Neural cell (in vitro differentiated cells): ENCODE measurements around the gene PAIP1. TPM values are rescaled to one million over a fixed set of nuclear protein-coding genes. Genes with fewer than 3 reads are reported as not detected.

Source experiments
- H2AFZ ChIP-seq: fragments of 200-600, 300-800 bp; sonication (generic), shearing (Covaris generic); 2 replicates; pipeline ENCODE4 v1.6.0; 2014; ENCODE audit warnings: low read depth, mild to moderate bottlenecking, antibody characterized with exemption, low read length, moderate library complexity
- H3F3A ChIP-seq: fragments of 200-600 bp; shearing (Covaris generic); 2 replicates; pipeline ENCODE4 v1.6.1; 2016; ENCODE audit warnings: mild to moderate bottlenecking, moderate library complexity, mixed read lengths, antibody characterized with exemption, low read length; ENCODE audit not compliant: insufficient read depth, poor library complexity, severe bottlenecking
- H3K27ac ChIP-seq: fragments of 200-600, 300-800 bp; sonication (generic), shearing (Covaris generic); 2 replicates; pipeline ENCODE4 v1.5.1; 2014; ENCODE audit warnings: mild to moderate bottlenecking, low read length, moderate library complexity
- H3K27me3 ChIP-seq: fragments of 300-800, 200-600 bp; sonication (generic), shearing (Covaris generic); 2 replicates; pipeline ENCODE4 v1.6.0; 2014; ENCODE audit warnings: mild to moderate bottlenecking, low read depth, low read length, moderate library complexity; ENCODE audit not compliant: insufficient read depth
- H3K36me3 ChIP-seq: fragments of 300-800, 200-600 bp; sonication (generic), shearing (Covaris generic); 2 replicates; pipeline ENCODE4 v1.5.1; 2014; ENCODE audit warnings: mild to moderate bottlenecking, antibody characterized with exemption, low read length, moderate library complexity; ENCODE audit not compliant: insufficient read depth
- H3K4me2 ChIP-seq: fragments of 300-800, 200-600 bp; sonication (generic), shearing (Covaris generic); 2 replicates; pipeline ENCODE4 v1.6.0; 2014; ENCODE audit warnings: mild to moderate bottlenecking, low read length
- H3K4me3 ChIP-seq: fragments of 300-800, 200-600 bp; sonication (generic), shearing (Covaris generic); 2 replicates; pipeline ENCODE4 v1.5.1; 2014; ENCODE audit warnings: mild to moderate bottlenecking, low read length, moderate library complexity
- H3K79me2 ChIP-seq: fragments of 200-600 bp; shearing (Covaris generic); replicated peaks from 2 replicates; pipeline ENCODE4 v1.6.0; 2014; ENCODE audit warnings: mild to moderate bottlenecking, low read length, moderate library complexity; ENCODE audit not compliant: insufficient read depth
- H3K9ac ChIP-seq: fragments of 300-800, 200-600 bp; sonication (generic), shearing (Covaris generic); 2 replicates; pipeline ENCODE4 v1.6.1; 2016; ENCODE audit warnings: mild to moderate bottlenecking, low read length, mixed read lengths
- H3K9me2 ChIP-seq: fragments of 200-600 bp; shearing (Covaris generic); 2 replicates; pipeline ENCODE4 v1.6.1; 2016; ENCODE audit warnings: mild to moderate bottlenecking, low read length, mixed read lengths; ENCODE audit not compliant: insufficient read depth
- H3K9me3 ChIP-seq: fragments of 200-600, 300-800 bp; sonication (generic), shearing (Covaris generic); 2 replicates; pipeline ENCODE4 v1.6.1; 2016; ENCODE audit warnings: mild to moderate bottlenecking, mixed run types, low read length, moderate library complexity, mixed read lengths
- H4K20me1 ChIP-seq: fragments of 200-600 bp; shearing (Covaris generic); 2 replicates; pipeline ENCODE4 v1.6.1; 2016; ENCODE audit warnings: mild to moderate bottlenecking, mixed run types; ENCODE audit not compliant: insufficient read depth
- EP300 ChIP-seq: fragments of 450-650 bp; conservative IDR thresholded peaks from 2 replicates; pipeline ENCODE4 v1.6.1; 2014; ENCODE audit warnings: antibody characterized with exemption, mild to moderate bottlenecking, moderate library complexity; ENCODE audit not compliant: poor library complexity, severe bottlenecking
- EZH2 ChIP-seq: fragments of 200-600, 300-800 bp; shearing (Covaris generic), sonication (generic); IDR thresholded peaks from 2 replicates; pipeline ENCODE4 v1.6.1; 2014; ENCODE audit warnings: antibody characterized with exemption, low read length, borderline replicate concordance, mild to moderate bottlenecking; ENCODE audit not compliant: insufficient read depth, poor library complexity, severe bottlenecking
- MXI1 ChIP-seq: fragments of 450-650 bp; conservative IDR thresholded peaks from 2 replicates; pipeline ENCODE4 v1.6.1; 2014; ENCODE audit warnings: antibody characterized with exemption, mild to moderate bottlenecking; ENCODE audit not compliant: poor library complexity, severe bottlenecking
- POLR2AphosphoS5 ChIP-seq: IDR thresholded peaks from 2 replicates; pipeline ENCODE4 v1.6.1; 2012
- RAD21 ChIP-seq: fragments of 450-650 bp; conservative IDR thresholded peaks from 2 replicates; pipeline ENCODE4 v1.6.1; 2014; ENCODE audit warnings: antibody characterized with exemption, mild to moderate bottlenecking, moderate library complexity
- SMC3 ChIP-seq: fragments of 450-650 bp; conservative IDR thresholded peaks from 2 replicates; pipeline ENCODE4 v1.6.1; 2014; ENCODE audit warnings: antibody characterized with exemption, mild to moderate bottlenecking, moderate library complexity; ENCODE audit not compliant: poor library complexity
- TAF1 ChIP-seq: IDR thresholded peaks from 2 replicates; pipeline ENCODE4 v1.6.1; 2012; ENCODE audit warnings: low read depth
- polyA plus RNA-seq: library from polyadenylated mRNA; depleted of rRNA; stranded (reverse); fragments of >200 nt; gene quantifications from 2 replicates; pipeline ENCODE4 v1.2.3, GENCODE V29; 2014
- TF ChIP-seq, protein P1 (sequence below): fragments of 450-650 bp; IDR thresholded peaks from 2 replicates; pipeline ENCODE4 v1.5.1; 2014; ENCODE audit warnings: antibody characterized with exemption, mild to moderate bottlenecking, moderate library complexity; ENCODE audit not compliant: poor library complexity, severe bottlenecking
- TF ChIP-seq, protein P2 (sequence below): IDR thresholded peaks from 2 replicates; pipeline ENCODE4 v1.6.1; 2012; ENCODE audit warnings: borderline replicate concordance

Gene PAIP1
- polyA plus RNA-seq, 1 donor from 2014 or later, result 276 TPM

DNA sequence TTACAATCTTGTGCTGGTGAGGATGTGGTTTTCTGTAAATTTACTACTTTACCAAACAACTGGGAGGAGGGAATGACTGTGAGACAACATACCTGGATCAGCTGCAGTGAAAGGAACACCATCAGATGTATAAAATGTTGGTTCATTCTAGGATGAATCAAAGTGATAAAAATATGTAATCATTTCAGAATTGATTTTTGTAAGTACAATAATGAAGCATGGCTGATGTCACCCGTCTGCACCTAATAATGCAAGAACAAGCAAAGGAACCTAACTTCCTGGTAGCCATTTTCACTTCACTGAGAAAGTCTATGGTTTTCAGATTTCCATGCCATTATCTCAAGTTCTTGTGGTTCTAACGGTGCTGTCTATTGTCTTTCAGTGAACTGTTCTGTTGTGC lies 23.2 kb downstream of the PAIP1 start:
- Histone ChIP-seq H3K9ac (no peak overlapping the region), H3K36me3 (peaks cover 39% of the 10 kb centered on the region), H3K79me2 (peaks cover 3% of the 10 kb centered on the region), H3K9me3 (no peaks in the 10 kb centered on the region), H4K20me1 (no peaks in the 10 kb centered on the region), H3K9me2 (no peaks in the 10 kb centered on the region), H3K4me3 (no peak overlapping the region), H3K27ac (no peak overlapping the region), H3K4me2 (no peak overlapping the region), H3F3A (no peaks in the 10 kb centered on the region), H3K27me3 (no peaks in the 10 kb centered on the region), H2AFZ (no peak overlapping the region)
- TF ChIP-seq, protein P1, sequence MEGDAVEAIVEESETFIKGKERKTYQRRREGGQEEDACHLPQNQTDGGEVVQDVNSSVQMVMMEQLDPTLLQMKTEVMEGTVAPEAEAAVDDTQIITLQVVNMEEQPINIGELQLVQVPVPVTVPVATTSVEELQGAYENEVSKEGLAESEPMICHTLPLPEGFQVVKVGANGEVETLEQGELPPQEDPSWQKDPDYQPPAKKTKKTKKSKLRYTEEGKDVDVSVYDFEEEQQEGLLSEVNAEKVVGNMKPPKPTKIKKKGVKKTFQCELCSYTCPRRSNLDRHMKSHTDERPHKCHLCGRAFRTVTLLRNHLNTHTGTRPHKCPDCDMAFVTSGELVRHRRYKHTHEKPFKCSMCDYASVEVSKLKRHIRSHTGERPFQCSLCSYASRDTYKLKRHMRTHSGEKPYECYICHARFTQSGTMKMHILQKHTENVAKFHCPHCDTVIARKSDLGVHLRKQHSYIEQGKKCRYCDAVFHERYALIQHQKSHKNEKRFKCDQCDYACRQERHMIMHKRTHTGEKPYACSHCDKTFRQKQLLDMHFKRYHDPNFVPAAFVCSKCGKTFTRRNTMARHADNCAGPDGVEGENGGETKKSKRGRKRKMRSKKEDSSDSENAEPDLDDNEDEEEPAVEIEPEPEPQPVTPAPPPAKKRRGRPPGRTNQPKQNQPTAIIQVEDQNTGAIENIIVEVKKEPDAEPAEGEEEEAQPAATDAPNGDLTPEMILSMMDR, result no peak
- no peak for TF ChIP-seq SMC3
- no peak for TF ChIP-seq EP300
- TF ChIP-seq TAF1, result no peak
- no peak for TF ChIP-seq POLR2AphosphoS5
- no peak for TF ChIP-seq MXI1
- TF ChIP-seq EZH2, result no peak
- no peak for TF ChIP-seq RAD21
- TF ChIP-seq, protein P2, sequence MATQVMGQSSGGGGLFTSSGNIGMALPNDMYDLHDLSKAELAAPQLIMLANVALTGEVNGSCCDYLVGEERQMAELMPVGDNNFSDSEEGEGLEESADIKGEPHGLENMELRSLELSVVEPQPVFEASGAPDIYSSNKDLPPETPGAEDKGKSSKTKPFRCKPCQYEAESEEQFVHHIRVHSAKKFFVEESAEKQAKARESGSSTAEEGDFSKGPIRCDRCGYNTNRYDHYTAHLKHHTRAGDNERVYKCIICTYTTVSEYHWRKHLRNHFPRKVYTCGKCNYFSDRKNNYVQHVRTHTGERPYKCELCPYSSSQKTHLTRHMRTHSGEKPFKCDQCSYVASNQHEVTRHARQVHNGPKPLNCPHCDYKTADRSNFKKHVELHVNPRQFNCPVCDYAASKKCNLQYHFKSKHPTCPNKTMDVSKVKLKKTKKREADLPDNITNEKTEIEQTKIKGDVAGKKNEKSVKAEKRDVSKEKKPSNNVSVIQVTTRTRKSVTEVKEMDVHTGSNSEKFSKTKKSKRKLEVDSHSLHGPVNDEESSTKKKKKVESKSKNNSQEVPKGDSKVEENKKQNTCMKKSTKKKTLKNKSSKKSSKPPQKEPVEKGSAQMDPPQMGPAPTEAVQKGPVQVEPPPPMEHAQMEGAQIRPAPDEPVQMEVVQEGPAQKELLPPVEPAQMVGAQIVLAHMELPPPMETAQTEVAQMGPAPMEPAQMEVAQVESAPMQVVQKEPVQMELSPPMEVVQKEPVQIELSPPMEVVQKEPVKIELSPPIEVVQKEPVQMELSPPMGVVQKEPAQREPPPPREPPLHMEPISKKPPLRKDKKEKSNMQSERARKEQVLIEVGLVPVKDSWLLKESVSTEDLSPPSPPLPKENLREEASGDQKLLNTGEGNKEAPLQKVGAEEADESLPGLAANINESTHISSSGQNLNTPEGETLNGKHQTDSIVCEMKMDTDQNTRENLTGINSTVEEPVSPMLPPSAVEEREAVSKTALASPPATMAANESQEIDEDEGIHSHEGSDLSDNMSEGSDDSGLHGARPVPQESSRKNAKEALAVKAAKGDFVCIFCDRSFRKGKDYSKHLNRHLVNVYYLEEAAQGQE, result no peak

DNA sequence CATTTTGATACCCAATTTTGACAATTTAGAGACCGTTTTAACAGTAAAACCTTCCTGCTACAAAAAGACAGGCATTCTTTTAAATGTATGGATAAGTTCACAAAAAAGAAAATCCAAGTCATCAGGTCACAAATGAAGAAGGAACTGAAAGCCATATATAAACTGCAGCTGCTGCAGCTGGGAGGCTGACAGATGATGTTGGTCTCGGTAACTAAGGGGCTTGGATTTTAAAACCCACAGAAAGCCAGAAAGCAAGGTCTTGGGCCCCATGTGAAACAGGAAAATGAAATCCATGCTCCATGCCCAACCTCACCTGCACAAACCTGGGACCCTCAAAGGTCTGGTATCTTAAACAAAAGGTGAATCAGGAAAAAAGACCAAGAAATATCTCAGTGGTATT lies 26.2 kb downstream of the PAIP1 start:
- H3K27ac ChIP-seq, result no peak overlapping the region
- H3K36me3 ChIP-seq, result peaks cover 44% of the 10 kb centered on the region
- TF ChIP-seq TAF1, result no peak
- no peaks in the 10 kb centered on the region for H3F3A ChIP-seq
- H3K27me3 ChIP-seq, result no peaks in the 10 kb centered on the region
- no peaks in the 10 kb centered on the region for H3K79me2 ChIP-seq
- H4K20me1 ChIP-seq, result no peaks in the 10 kb centered on the region
- no peaks in the 10 kb centered on the region for H3K9me2 ChIP-seq
- H2AFZ ChIP-seq, result no peak overlapping the region
- H3K4me2 ChIP-seq, result no peak overlapping the region
- H3K4me3 ChIP-seq, result no peak overlapping the region
- no peak overlapping the region for H3K9ac ChIP-seq
- H3K9me3 ChIP-seq, result no peaks in the 10 kb centered on the region

DNA sequence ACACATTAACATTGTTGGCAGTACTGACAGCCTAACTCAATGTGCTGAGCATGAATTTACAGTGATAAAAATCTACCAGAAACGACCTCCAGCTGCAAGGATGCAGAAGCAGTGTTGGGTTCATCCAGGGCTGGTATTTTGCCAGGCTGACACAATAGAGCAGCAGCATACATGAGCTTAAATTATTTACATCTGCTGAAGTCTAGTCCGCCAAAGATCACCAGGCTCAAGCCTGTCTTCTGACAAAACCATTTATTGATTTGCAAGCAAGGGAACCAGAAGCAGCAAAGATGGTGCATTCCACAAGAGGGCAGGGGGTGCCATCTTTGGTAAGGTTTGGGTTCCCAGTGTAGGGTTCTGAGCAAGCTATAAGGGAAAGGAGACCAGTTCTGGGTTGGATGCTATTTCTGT lies 33.2 kb downstream of the PAIP1 start:
- no peaks in the 10 kb centered on the region for H3K9me2 ChIP-seq
- H4K20me1 ChIP-seq, result no peaks in the 10 kb centered on the region
- H3K4me2 ChIP-seq, result no peak overlapping the region
- no peaks in the 10 kb centered on the region for H3K79me2 ChIP-seq
- TF ChIP-seq RAD21, result no peak
- TF ChIP-seq TAF1, result no peak
- no peak for TF ChIP-seq EP300
- H3K27me3 ChIP-seq, result no peaks in the 10 kb centered on the region
- no peak overlapping the region for H3K9ac ChIP-seq
- no peak overlapping the region for H3K4me3 ChIP-seq
- H3K27ac ChIP-seq, result no peak overlapping the region
- H3K9me3 ChIP-seq, result no peaks in the 10 kb centered on the region
- H3K36me3 ChIP-seq, result peaks cover 19% of the 10 kb centered on the region
- H3F3A ChIP-seq, result no peaks in the 10 kb centered on the region
- no peak overlapping the region for H2AFZ ChIP-seq
